Endothelial cell of umbilical vein (primary cell): ENCODE data around the gene TAMALIN. TPM values are rescaled to one million over a fixed set of nuclear protein-coding genes. Genes with fewer than 3 reads are reported as not detected.

Experiments used
- BruUV-seq: library from RNA; stranded (reverse); fragments of 400-500 nt; replicated peaks from 2 replicates; lab custom pipeline; 2021; lab: Mats Ljungman, UMichigan
- CTCF ChIA-PET: fragments of 300-600, 350-600 bp; sonication (Branson Sonifier 250); formaldehyde crosslinking; loops from one replicate; lab custom pipeline; 2021; ENCODE audit warnings: antibody characterized with exemption, inconsistent platforms; lab: Charles Lee
- POLR2A ChIA-PET: fragments of 300-600, 350-600 bp; sonication (Branson Sonifier 250); formaldehyde crosslinking; loops from one replicate; lab custom pipeline; 2021; ENCODE audit warnings: antibody characterized with exemption, inconsistent platforms; lab: Charles Lee
- DNase-seq: peaks from one replicate; pipeline ENCODE4 v3.0.0-alpha.2; 2011; ENCODE audit warnings: low read depth, low spot score
- FAIRE-seq: peaks from 2 replicates; lab custom pipeline; 2011; peaks lifted over from hg19 to GRCh38; lab: Jason Lieb, UNC
- H2AFZ ChIP-seq: 2 replicates; pipeline ENCODE4 v1.6.0; 2012; ENCODE audit warnings: low read depth, low read length, control low read depth, inconsistent platforms
- H3K27ac ChIP-seq: 2 replicates; pipeline ENCODE4 v1.5.1; 2011; ENCODE audit warnings: low read depth, mild to moderate bottlenecking, control low read depth, low read length, moderate library complexity; ENCODE audit not compliant: insufficient read depth
- H3K27me3 ChIP-seq, 2 experiments: 2 replicates each; pipeline versions ENCODE4 v1.6.0 to v1.6.1; 2011; ENCODE audit warnings: low read length in 2 of 2, mixed read lengths in 1 of 2; ENCODE audit not compliant: control insufficient read depth in 2 of 2, insufficient read depth in 2 of 2
- H3K36me3 ChIP-seq, 2 experiments: 2 replicates in 1 of 2; 3 replicates in 1 of 2; pipeline ENCODE4 v1.5.1; 2011; ENCODE audit warnings: low read length in 2 of 2, mild to moderate bottlenecking in 1 of 2, moderate library complexity in 1 of 2; ENCODE audit not compliant: control insufficient read depth in 2 of 2, insufficient read depth in 2 of 2; ENCODE audit errors: extremely low read depth in 1 of 2
- H3K4me1 ChIP-seq: 3 replicates; pipeline ENCODE4 v1.5.1; 2011; ENCODE audit warnings: mild to moderate bottlenecking, low read length; ENCODE audit not compliant: control insufficient read depth, insufficient read depth; ENCODE audit errors: extremely low read depth
- H3K4me2 ChIP-seq: 2 replicates; pipeline ENCODE4 v1.6.1; 2011; ENCODE audit warnings: low read length, control low read depth, mixed read lengths; ENCODE audit not compliant: insufficient read depth
- H3K4me3 ChIP-seq, 3 experiments: fragments of 200-600 bp in 1 of 3; sonication (generic), shearing (Covaris generic) in 1 of 3; replicated peaks in 1 of 3; 2 replicates each; pipeline ENCODE4 v1.5.1; 2011 to 2016; ENCODE audit warnings: control low read depth in 3 of 3, low read length in 3 of 3, mild to moderate bottlenecking in 2 of 3, inconsistent platforms in 1 of 3, low read depth in 1 of 3, moderate library complexity in 1 of 3; ENCODE audit not compliant: insufficient read depth in 1 of 3
- H3K79me2 ChIP-seq: 2 replicates; pipeline ENCODE4 v1.6.0; 2012; ENCODE audit warnings: low read length, inconsistent platforms; ENCODE audit not compliant: control insufficient read depth, insufficient read depth
- H3K9ac ChIP-seq: replicated peaks from 2 replicates; pipeline ENCODE3; 2011; ENCODE audit warnings: low read length, control low read depth; ENCODE audit not compliant: insufficient read depth; ENCODE audit errors: extremely low read depth
- H3K9me1 ChIP-seq: replicated peaks from 3 replicates; pipeline ENCODE4 v1.6.0; 2011; ENCODE audit warnings: mild to moderate bottlenecking, low read length; ENCODE audit not compliant: control insufficient read depth, insufficient read depth; ENCODE audit errors: extremely low read depth
- H3K9me3 ChIP-seq: replicated peaks from 2 replicates; pipeline ENCODE4 v1.5.1; 2012; ENCODE audit warnings: low read length, inconsistent platforms; ENCODE audit not compliant: control insufficient read depth, insufficient read depth
- H4K20me1 ChIP-seq: replicated peaks from 2 replicates; pipeline ENCODE3; 2011; ENCODE audit warnings: mild to moderate bottlenecking, low read length; ENCODE audit not compliant: control insufficient read depth, insufficient read depth; ENCODE audit errors: extremely low read depth
- EZH2 ChIP-seq: IDR thresholded peaks from 2 replicates; pipeline ENCODE4 v1.6.1; 2012; ENCODE audit warnings: borderline replicate concordance, low read depth, mild to moderate bottlenecking, moderate library complexity, low read length, inconsistent platforms; ENCODE audit not compliant: severe bottlenecking
- FOS ChIP-seq: IDR thresholded peaks from 2 replicates; pipeline ENCODE4 v1.6.1; 2011; ENCODE audit warnings: mild to moderate bottlenecking, low read length, moderate library complexity, borderline replicate concordance; ENCODE audit not compliant: insufficient read depth
- GATA2 ChIP-seq: IDR thresholded peaks from 2 replicates; pipeline ENCODE4 v1.7.0; 2011; ENCODE audit warnings: low read depth, mild to moderate bottlenecking, moderate library complexity, mixed read lengths, low read length; ENCODE audit not compliant: insufficient read length, insufficient read depth
- JUN ChIP-seq: IDR thresholded peaks from 2 replicates; pipeline ENCODE4 v1.6.1; 2011; ENCODE audit warnings: borderline replicate concordance, low read depth; ENCODE audit not compliant: insufficient read length, insufficient read depth
- MAX ChIP-seq: IDR thresholded peaks from 2 replicates; pipeline ENCODE4 v1.6.1; 2011; ENCODE audit not compliant: insufficient read depth, insufficient read length
- MYC ChIP-seq: IDR thresholded peaks from one replicate; pipeline ENCODE4 v1.6.1; 2011; ENCODE audit warnings: mild to moderate bottlenecking, low read depth, low read length
- POLR2A ChIP-seq: IDR thresholded peaks from 2 replicates; pipeline ENCODE4 v1.6.1; 2012; ENCODE audit warnings: low read depth, mild to moderate bottlenecking, control low read depth, low read length
- POLR2AphosphoS5 ChIP-seq: IDR thresholded peaks from 2 replicates; pipeline ENCODE4 v1.6.1; 2012; ENCODE audit warnings: low read depth, mild to moderate bottlenecking, control low read depth, low read length, moderate library complexity; ENCODE audit not compliant: insufficient read depth
- dilution Hi-C: fragments of 300-500 bp; cut with MboI; formaldehyde crosslinking; loops from one replicate; pipeline ENCODE4 v1.15.0; 2019; ENCODE audit warnings: low sequenced_read_pairs; ENCODE audit not compliant: extremely low pct_ligation_motif_present
- intact Hi-C: fragments of 100-400 bp; cut with micrococcal nuclease; formaldehyde crosslinking; loops from one replicate; pipeline ENCODE4 v1.10.0; 2022
- polyA plus RNA-seq, 4 experiments: library from polyadenylated mRNA; depleted of rRNA in 3 of 4; stranded (reverse) in 3 of 4; unstranded in 1 of 4; fragments of >200 nt; gene quantifications; 2 replicates each; pipeline versions ENCODE4 v1.2.1 to v1.2.3, GENCODE V29; 2011 to 2012; ENCODE audit warnings: missing spikeins in 1 of 4
- total RNA-seq: library from RNA; stranded (reverse); gene quantifications from 2 replicates; pipeline ENCODE4 v1.2.3, GENCODE V29; 2021
- TF ChIP-seq, protein P1 (sequence below), 2 donors: IDR thresholded peaks; 1 replicate in 1 of 2; 2 replicates in 1 of 2; pipeline ENCODE4 v1.5.1; 2011; ENCODE audit warnings: low read length in 2 of 2, mild to moderate bottlenecking in 2 of 2, moderate library complexity in 2 of 2, control low read depth in 1 of 2, inconsistent platforms in 1 of 2, low read depth in 1 of 2; ENCODE audit not compliant: insufficient read depth in 1 of 2; ENCODE audit errors: extremely low read depth in 1 of 2

The TAMALIN gene
- total and polyA plus RNA-seq, 2 donors (not counting 3 experiments of a cell fraction or from before 2014, with no cell fraction given) = 53.3 to 87.5 TPM

DNA sequence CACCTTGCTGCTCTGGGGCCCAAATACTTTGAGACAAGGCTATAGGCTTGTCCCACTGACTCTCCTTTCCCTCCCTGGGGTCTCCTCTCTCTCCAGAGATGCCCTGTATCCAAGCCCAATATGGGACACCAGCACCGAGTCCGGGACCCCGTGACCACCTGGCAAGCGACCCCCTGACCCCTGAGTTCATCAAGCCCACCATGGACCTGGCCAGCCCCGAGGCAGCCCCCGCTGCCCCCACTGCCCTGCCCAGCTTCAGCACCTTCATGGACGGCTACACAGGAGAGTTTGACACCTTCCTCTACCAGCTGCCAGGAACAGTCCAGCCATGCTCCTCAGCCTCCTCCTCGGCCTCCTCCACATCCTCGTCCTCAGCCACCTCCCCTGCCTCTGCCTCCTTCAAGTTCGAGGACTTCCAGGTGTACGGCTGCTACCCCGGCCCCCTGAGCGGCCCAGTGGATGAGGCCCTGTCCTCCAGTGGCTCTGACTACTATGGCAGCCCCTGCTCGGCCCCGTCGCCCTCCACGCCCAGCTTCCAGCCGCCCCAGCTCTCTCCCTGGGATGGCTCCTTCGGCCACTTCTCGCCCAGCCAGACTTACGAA is 47.6 kb downstream of the TAMALIN start:
- no peaks in the 10 kb centered on the region for H3K36me3 ChIP-seq
- DNase-seq = no peak
- no peak overlapping the region for H3K27ac ChIP-seq
- H3K9ac ChIP-seq = no peak overlapping the region
- H3K9me1 ChIP-seq = no peaks in the 10 kb centered on the region
- no peaks in the 10 kb centered on the region for H4K20me1 ChIP-seq
- no peak for FAIRE-seq
- H3K4me1 ChIP-seq = peaks cover 17% of the 10 kb centered on the region
- no TSS peak for BruUV-seq
- dilution Hi-C loops = no loop called here
- H3K4me2 ChIP-seq = no peak overlapping the region
- H3K9me3 ChIP-seq = no peaks in the 10 kb centered on the region
- ChIA-PET CTCF (interaction anchor here (1.1 to 1.2 kb wide), 2 partner anchors 22 to 29 kb away, joined by 3 to 9 read pairs; no protein-coding TSS in a partner anchor), POLR2A (no interaction called here)
- intact Hi-C loops = no loop called here
- no peak for TF ChIP-seq EZH2
- TF ChIP-seq, protein P1, sequence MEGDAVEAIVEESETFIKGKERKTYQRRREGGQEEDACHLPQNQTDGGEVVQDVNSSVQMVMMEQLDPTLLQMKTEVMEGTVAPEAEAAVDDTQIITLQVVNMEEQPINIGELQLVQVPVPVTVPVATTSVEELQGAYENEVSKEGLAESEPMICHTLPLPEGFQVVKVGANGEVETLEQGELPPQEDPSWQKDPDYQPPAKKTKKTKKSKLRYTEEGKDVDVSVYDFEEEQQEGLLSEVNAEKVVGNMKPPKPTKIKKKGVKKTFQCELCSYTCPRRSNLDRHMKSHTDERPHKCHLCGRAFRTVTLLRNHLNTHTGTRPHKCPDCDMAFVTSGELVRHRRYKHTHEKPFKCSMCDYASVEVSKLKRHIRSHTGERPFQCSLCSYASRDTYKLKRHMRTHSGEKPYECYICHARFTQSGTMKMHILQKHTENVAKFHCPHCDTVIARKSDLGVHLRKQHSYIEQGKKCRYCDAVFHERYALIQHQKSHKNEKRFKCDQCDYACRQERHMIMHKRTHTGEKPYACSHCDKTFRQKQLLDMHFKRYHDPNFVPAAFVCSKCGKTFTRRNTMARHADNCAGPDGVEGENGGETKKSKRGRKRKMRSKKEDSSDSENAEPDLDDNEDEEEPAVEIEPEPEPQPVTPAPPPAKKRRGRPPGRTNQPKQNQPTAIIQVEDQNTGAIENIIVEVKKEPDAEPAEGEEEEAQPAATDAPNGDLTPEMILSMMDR (IDR thresholded peaks at IDR 0.05; ENCODE audit: extremely low read depth in 1 of 2, insufficient read depth in 1 of 2, low read depth in 1 of 2, low read length in 2 of 2) = no peak
- TF ChIP-seq MYC = no peak
- no peak for TF ChIP-seq GATA2
- no peak for TF ChIP-seq MAX
- no peak for TF ChIP-seq FOS
- no peak for TF ChIP-seq POLR2AphosphoS5
- TF ChIP-seq POLR2A = no peak
- TF ChIP-seq JUN = no peak
- no peak overlapping the region for H3K4me3 ChIP-seq
- no peaks in the 10 kb centered on the region for H3K79me2 ChIP-seq
- no peak overlapping the region for H2AFZ ChIP-seq
- no peaks in the 10 kb centered on the region for H3K27me3 ChIP-seq
